GM18951 (cell line): ENCODE data around the gene MAPK11.

ENCODE experiments used
- POLR2A ChIP-seq: IDR thresholded peaks from 4 replicates; pipeline ENCODE4 v1.6.1; 2011; ENCODE audit warnings: mild to moderate bottlenecking; ENCODE audit not compliant: insufficient read length, insufficient read depth; ENCODE audit errors: extremely low read depth
- in situ Hi-C: fragments of 300-500 bp; cut with MboI; formaldehyde crosslinking; loops from one replicate; pipeline ENCODE4 v1.12.0; 2022; ENCODE audit warnings: low sequenced_read_pairs, mixed read lengths, inconsistent platforms; ENCODE audit not compliant: unreplicated experiment

The MAPK11 gene

DNA sequence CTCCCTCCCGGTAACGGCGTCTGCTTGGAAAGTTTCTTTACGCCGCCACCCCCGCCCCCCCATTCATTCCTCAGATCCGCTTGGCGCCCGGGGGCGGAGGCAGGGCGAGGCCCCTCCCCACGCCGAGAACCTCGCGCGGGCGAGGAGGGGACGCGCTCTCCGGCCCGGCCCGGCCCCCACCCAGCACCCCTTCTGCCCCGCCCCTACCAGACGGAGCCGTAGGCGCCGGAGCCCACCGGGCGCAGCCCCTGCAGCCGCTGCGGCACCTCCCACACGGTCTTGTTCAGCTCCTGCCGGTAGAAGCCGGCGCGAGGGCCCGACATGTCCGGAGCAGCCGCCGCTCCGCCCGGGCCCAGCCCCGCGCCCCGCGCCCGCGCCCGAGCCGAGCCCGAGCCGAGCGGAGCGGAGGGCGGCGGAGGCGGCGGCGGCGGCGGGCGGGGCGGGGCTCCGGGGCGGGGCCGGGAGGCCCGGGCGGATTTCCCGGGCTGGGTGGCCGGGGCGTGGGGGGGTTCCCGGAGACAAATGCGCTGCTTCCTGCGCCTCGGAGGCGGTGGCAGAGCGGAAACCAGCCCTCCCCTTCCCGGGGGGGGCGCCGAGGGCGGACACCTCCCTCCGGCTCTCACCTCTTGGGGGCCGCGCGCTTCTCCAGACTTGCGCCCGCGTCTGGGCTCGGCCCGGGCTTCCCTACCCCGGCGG is at the start of gene MAPK11:
TSS of gene MAPK11 (minus strand) at position 411 of the 696 bp plus-strand sequence. CDS start at position 323, 88 bp downstream.
- in situ Hi-C loops: loop anchor here (5.0 to 10.0 kb wide), 2 partner anchors 57 to 235 kb away; partner anchors contain the start of genes DENND6B, LMF2 and NCAPH2
- TF ChIP-seq POLR2A: peak; percentile 24

DNA sequence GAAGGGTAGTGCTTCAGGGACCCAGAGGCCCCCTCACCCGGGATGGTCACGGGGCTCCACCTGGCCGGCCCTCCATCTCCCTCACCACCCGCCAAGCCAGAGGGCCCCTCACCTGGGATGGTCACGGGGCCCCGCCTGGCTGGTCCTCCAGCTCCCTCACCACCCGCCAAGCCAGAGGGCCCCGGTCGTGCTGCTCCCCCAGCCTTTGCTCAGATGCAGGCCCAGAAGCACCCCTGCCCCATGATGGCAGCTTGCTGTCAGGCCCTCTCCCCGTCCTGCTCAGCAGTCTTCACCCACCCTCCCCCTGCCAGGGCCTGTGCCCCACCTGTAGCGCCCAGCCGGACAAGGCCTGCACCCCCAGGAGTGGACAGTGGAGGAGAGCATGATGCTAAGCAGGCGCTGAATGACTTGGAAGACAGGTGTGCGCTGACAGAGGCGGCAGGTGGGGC is 49.3 kb upstream of the MAPK11 start:
- TF ChIP-seq POLR2A: no peak
- in situ Hi-C loops: no loop called here

DNA sequence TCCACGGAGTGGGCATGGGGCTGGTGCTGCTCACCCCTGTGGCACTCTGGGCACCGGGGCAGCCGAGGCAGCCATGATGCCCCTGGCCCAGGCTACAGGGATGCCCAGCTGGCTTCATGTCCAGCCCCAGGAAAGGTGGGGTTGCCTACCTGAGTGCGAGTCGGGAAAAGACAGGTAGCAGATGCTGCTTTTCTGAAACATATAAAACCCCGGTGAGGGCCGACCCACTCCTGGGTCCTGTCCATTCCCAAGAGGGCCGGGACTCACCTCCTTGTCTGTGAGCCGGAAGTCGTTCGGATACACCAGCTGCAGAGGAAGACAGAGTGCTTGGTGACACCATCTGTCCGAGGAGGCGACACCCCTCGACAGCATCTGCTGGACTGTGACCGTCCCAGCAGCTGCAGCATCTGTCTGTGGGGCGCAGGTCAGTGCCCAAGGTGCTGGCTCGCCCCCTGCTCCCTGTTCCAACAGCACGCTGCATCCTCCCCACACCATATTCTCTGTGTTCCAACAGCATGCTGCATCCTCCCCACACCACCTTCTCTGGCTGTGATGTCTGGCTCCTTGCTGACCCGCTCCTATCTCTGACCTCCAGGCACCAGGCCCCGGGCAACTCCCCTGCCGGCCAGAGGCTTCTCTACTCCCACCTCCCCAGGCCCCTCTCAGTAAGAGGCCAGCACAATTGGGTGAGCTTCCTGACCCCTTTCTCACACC is 48.7 kb upstream of the MAPK11 start:
- no peak for TF ChIP-seq POLR2A
- in situ Hi-C loops: no loop called here

DNA sequence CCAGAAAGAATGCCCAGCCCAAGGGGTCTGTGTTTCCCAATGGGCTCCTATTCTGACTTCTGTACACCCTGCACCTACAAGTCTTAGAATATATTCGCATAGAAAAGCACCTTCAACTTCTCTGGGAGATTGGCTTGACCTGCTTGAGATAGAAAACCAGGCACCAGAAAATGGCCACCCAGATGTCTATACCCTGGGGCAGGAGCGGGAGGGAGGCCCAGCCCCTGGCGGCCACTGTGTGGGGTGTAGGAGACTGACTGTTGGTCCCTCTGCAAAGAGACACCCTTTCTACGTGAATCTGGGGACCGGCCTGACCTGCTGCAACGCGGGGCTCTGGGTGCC is 48.1 kb upstream of the MAPK11 start:
- TF ChIP-seq POLR2A: no peak
- in situ Hi-C loops: no loop called here

DNA sequence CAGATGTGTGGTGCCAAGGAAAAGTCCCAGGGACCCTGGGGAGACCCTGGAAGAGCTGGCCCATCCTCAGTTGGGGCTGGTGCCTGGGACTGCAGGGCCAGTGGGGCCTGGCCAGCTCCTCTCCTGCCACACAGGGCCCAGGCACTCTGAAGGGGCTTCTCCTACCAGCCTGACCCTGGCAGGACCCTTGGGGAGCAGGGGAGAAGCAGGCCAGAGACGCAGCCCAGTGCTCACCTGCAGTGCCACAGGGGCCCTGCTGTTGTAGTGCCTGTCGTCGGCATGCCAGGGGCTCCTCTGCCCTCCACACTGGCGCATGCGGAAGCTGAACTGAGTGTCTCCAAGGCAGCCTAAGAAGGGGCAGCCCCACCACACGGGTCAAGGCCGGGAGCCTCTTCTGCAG is 47.5 kb upstream of the MAPK11 start:
- in situ Hi-C loops: no loop called here
- no peak for TF ChIP-seq POLR2A

DNA sequence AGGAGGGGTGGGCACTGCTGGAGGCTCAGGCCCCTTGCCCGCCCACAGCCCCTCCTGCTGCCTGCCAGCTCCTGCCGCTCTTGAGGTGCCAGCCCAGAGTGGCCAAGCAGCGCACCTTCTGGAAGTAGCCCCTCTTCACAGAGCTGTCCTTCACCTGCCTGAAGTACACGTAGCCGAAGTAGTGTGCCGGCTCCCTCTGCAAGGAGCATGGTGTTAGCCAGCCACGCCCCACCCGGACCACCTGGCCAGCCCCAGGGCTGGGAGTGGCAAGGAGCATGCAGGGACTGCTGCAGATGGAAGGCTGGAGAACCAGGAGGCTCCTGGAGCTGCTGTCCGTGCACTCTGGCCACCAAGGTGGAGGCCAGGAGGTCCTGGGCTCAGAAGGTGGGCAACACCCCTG is 47.0 kb upstream of the MAPK11 start:
- in situ Hi-C loops: no loop called here

DNA sequence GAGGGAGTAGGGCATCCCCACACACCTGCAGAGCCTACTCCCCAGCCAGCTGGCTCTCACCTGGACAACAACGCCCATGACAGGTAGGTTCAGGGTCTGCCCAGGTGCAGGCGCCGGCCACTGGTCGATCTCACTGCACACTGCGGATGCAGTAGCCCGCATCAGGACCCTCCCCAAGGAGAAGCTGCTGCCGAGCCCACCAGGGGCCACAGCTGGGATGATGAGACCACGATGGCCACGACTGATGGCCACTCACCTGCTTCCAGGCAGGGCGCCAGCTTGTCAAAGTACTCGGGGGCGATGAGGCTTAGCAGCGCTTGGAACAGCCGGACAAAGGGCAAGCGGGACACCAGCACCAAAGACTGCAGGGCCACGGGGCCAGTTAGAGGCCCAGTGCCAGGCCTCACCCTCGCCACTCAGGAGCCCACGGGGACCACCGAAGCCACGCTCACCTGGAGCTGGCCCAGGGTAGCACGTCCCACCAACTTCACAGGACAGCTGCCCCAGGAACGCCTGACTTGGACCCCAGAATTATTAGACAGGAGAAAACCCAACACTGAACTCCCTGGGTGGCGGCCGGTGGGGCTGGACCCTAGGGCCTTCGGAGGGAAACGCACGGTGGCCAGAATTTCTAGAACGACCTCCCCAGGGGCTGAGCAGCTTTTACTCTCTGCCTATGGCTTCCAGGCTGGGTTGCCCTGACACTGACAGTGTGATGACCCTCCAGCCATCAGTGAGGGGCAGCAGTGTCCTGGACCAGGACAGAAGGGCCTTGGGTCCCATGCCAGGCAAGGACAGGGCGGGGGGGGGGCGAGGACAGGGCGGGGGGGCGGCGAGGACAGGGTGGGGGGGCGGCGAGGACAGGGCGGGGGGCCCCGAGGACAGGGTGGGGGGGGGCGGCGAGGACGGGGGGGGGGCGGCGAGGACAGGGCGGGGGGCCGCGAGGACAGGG is 46.2 kb upstream of the MAPK11 start:
- in situ Hi-C loops: no loop called here
- TF ChIP-seq POLR2A: no peak

More for the DNA sequence above, 47.0 kb upstream of the MAPK11 start:
- no peak for TF ChIP-seq POLR2A

DNA sequence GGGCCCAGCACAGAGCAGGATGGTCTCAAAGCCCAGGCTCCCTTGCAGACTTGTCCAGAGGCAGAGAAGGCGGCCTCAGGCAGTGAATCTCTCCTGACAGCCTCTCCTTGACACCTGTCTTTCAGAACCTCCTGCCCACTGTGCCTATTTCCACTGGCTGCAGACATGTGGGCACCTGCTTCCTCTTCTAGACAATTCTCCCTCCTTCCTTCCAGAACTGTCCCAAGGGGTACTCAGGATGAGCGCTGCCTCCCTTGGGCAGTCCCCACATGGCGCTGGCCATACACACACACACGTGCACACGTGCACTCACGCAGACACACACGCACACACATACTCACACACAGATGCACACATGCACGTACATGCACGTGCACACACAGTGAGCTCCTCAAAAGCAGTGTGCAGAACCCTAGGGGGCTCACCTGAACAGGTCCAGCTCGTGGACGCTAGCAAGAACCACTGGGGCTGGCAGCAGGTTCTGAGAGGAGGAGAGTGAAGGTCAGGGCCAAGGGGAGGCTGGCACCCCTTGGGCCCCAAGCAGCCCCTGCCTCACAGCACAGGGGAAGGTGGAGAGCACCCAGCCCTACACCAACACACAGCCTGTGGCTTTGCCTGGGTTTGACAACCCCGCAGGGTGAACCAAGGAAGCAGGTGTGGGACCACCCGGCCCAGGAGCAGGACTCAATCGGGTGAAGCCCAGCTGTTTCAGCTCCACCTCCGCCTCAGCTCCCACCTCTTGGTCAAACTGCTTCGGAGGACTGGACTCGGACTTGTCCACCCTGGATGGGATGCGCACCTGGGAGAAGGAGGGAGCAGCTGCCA is 45.3 kb upstream of the MAPK11 start:
- TF ChIP-seq POLR2A: no peak
- in situ Hi-C loops: no loop called here

DNA sequence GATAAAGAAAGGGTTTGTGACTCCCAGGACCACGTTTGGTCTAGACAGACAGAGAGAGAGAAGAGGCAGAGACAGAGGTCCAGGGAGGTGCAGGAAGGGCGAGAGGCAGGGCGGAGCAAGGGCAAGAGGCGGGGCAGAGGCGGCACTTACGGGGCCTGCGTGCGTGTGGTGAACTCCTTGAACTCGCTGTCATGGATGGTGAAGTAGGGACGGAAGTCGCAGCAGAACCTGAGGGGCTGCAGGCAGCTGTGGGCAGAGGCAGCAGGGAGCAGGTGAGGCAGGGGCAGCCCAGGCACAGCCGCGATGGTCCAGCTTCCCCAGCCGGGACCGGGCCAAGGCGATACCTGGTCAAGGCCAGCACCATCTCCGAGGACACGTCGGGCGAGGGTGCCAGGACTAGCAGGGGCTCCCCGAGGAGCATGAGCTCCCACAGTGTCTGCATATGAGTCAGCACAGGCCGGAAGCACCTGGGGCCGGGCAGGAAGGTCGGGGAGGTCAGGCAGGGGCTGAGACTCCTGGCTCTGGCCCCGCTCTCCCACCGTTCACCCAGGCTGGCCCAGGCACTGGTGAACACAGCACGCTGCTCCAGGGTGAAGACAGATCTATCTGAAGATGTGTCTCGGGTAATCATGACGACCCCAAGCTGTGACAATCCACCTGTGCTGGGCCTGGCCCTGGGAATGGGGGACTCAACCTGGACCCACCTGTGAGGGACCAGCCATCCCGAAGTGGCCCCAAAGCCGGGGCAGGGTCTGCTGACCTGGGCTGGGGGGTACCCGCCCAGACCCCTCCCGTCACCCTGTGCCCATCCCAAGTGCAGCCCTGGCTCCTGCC is 44.5 kb upstream of the MAPK11 start:
- in situ Hi-C loops: no loop called here
- TF ChIP-seq POLR2A: peak; percentile 87

DNA sequence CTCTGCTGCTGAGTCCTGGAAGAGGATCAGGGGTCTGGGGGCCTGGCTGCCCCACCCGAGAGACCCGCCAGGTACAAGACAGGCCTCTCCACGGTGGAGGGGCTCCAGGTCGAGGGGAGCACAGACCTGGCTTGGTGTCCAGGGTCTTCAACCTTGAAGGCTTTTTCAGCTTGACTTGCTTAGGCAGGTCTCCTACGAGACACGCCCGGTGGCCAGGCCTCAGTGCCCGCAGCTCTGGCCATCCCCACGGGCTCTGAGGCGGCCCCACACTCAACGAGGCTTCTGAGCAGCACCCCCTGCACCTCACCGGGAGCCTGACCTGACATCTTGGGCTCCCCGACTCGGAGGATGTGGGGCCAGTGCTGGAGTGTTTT is 43.9 kb upstream of the MAPK11 start:
- in situ Hi-C loops: no loop called here
- no peak for TF ChIP-seq POLR2A

DNA sequence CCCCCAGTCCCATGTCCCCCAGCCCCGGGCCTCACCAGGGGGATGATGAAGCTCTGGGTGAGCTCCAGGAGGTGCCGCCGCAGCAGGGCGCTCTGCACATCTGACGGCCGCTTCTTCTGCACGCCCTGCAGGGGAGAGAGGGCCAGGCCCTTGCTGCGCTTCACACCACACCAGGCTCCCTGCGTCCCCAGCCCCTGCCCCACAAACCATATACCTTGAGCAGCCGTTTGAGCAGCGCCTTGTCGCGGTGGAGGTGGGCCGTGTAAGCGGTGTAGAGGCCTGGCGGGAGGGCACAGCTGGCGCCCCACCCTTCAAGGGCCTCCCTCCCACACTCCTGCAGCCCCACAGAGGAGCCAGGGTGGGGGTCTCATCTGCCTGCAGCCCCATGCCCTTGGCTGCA is 43.4 kb upstream of the MAPK11 start:
- in situ Hi-C loops: no loop called here
- no peak for TF ChIP-seq POLR2A

DNA sequence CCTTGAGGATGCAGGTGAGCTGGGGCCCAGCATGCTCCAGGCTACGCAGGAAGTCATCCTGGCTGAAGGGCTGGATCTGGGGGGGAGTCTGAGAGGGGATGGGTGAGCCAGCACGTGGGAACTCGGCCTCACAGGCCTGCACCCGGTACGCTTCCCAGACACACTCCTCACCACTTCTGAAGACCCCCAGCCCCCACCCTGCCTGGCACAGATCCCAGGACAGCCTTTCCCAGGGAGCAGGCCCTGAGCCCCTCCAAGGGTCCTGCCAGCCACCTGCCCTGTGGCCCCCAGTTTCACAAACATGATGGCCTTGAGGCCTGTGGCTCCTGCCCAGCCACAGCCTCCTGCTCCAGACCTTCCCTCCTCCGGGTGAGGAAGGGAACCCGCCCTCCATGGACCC is 42.8 kb upstream of the MAPK11 start:
- TF ChIP-seq POLR2A: no peak
- in situ Hi-C loops: no loop called here
